ENCODE measurements around the gene CDON. TPM values are rescaled to one million over a fixed set of nuclear protein-coding genes. Genes with fewer than 3 reads are reported as not detected.

CDON gene
- total and polyA plus RNA-seq, 2 donors (not counting 1 experiment from before 2014, with no cell fraction given): 0.01 TPM; not detected in 1

GRCh38 chr11:126095745-126096144 lies 33.1 kb upstream of the CDON start:
- no peak overlapping the region for H3K27ac Mint-ChIP-seq
- ChIA-PET CTCF (no interaction called here), POLR2A (no interaction called here)
- Histone ChIP-seq H2AFZ (ENCODE audit: insufficient read depth, low read depth, low read length, poor library complexity, severe bottlenecking) (no peak overlapping the region), H3K9ac (ENCODE audit: low read length) (no peak overlapping the region), H3K4me2 (replicated peaks; ENCODE audit: low read depth, low read length, poor library complexity, severe bottlenecking) (no peak overlapping the region), H4K20me1 (ENCODE audit: control insufficient read depth, insufficient read depth, low read length, poor library complexity, severe bottlenecking) (no peaks in the 10 kb centered on the region), H3K27ac (ENCODE audit: low read length in 2 of 2) (no peak overlapping the region), H3K36me3 (replicated peaks in 1 of 2; ENCODE audit: control extremely low read depth in 1 of 2, control insufficient read depth in 1 of 2, extremely low read depth in 1 of 2, insufficient read depth in 2 of 2, low read length in 1 of 2) (no peaks in the 10 kb centered on the region), H3K4me3 (ENCODE audit: control extremely low read depth in 1 of 5, extremely low read depth in 1 of 5, insufficient read depth in 1 of 5, low read depth in 2 of 5, low read length in 4 of 5) (no peak overlapping the region), H3K9me3 (ENCODE audit: control extremely low read depth in 1 of 3, control insufficient read depth in 2 of 3, insufficient read depth in 1 of 3, low read length in 2 of 3) (no peaks in the 10 kb centered on the region), H3K79me2 (ENCODE audit: control insufficient read depth, insufficient read depth, low read length) (no peaks in the 10 kb centered on the region), H3K4me1 (ENCODE audit: control insufficient read depth in 2 of 2, insufficient read depth in 2 of 2, low read length in 2 of 2) (no peaks in the 10 kb centered on the region), H3K27me3 (replicated peaks in 1 of 4; ENCODE audit: control extremely low read depth in 1 of 4, control insufficient read depth in 3 of 4, insufficient read depth in 4 of 4, low read length in 3 of 4) (no peaks in the 10 kb centered on the region)
- no peak for DNase-seq
- H3K27me3 Mint-ChIP-seq: peaks cover 9% of the 10 kb centered on the region
- no peak for ATAC-seq (ENCODE audit: low read depth)
- H3K4me1 Mint-ChIP-seq: no peaks in the 10 kb centered on the region
- TF ChIP-seq CTCF (IDR thresholded peaks at IDR 0.05): no peak
- TF ChIP-seq EZH2 (IDR thresholded peaks at IDR 0.05; ENCODE audit: borderline replicate concordance, insufficient read depth, low read depth, low read length, poor library complexity, severe bottlenecking): no peak
- H3K9me3 Mint-ChIP-seq (ENCODE audit: insufficient read depth): no peaks in the 10 kb centered on the region
- intact Hi-C loops (cut with micrococcal nuclease): no loop called here
- no peak overlapping the region for H3K4me3 Mint-ChIP-seq
- WGBS (ENCODE audit: insufficient coverage): 96% methylated on average over 4 of the region's 4 CpGs

- no peak for DNase-seq
- Histone ChIP-seq H3K9ac (ENCODE audit: low read length) (no peak overlapping the region), H3K27ac (ENCODE audit: low read length in 2 of 2) (no peak overlapping the region), H3K36me3 (replicated peaks in 1 of 2; ENCODE audit: control extremely low read depth in 1 of 2, control insufficient read depth in 1 of 2, extremely low read depth in 1 of 2, insufficient read depth in 2 of 2, low read length in 1 of 2) (no peaks in the 10 kb centered on the region), H3K4me3 (ENCODE audit: control extremely low read depth in 1 of 5, extremely low read depth in 1 of 5, insufficient read depth in 1 of 5, low read depth in 2 of 5, low read length in 4 of 5) (no peak overlapping the region), H3K79me2 (ENCODE audit: control insufficient read depth, insufficient read depth, low read length) (no peaks in the 10 kb centered on the region), H3K4me2 (replicated peaks; ENCODE audit: low read depth, low read length, poor library complexity, severe bottlenecking) (no peak overlapping the region), H3K4me1 (ENCODE audit: control insufficient read depth in 2 of 2, insufficient read depth in 2 of 2, low read length in 2 of 2) (no peaks in the 10 kb centered on the region), H2AFZ (ENCODE audit: insufficient read depth, low read depth, low read length, poor library complexity, severe bottlenecking) (no peak overlapping the region), H3K9me3 (ENCODE audit: control extremely low read depth in 1 of 3, control insufficient read depth in 2 of 3, insufficient read depth in 1 of 3, low read length in 2 of 3) (no peaks in the 10 kb centered on the region), H4K20me1 (ENCODE audit: control insufficient read depth, insufficient read depth, low read length, poor library complexity, severe bottlenecking) (no peaks in the 10 kb centered on the region), H3K27me3 (replicated peaks in 1 of 4; ENCODE audit: control extremely low read depth in 1 of 4, control insufficient read depth in 3 of 4, insufficient read depth in 4 of 4, low read length in 3 of 4) (no peaks in the 10 kb centered on the region)
- Mint-ChIP-seq H3K4me3 (no peak overlapping the region), H3K27ac (no peak overlapping the region), H3K27me3 (no peaks in the 10 kb centered on the region), H3K9me3 (ENCODE audit: insufficient read depth) (no peaks in the 10 kb centered on the region), H3K4me1 (no peaks in the 10 kb centered on the region)
- CTCF ChIA-PET: no interaction called here
- intact Hi-C loops (cut with micrococcal nuclease): no loop called here
- TF ChIP-seq CTCF (IDR thresholded peaks at IDR 0.05): no peak
- no peak for TF ChIP-seq EZH2 (IDR thresholded peaks at IDR 0.05; ENCODE audit: borderline replicate concordance, insufficient read depth, low read depth, low read length, poor library complexity, severe bottlenecking)
- POLR2A ChIA-PET: no interaction called here
- WGBS (ENCODE audit: insufficient coverage): 100% methylated on average over 4 of the region's 5 CpGs
- ATAC-seq (ENCODE audit: low read depth): no peak
Measured at GRCh38 chr11:126090452-126090851, 27.8 kb upstream of the CDON start.
